Measurements from ENCODE around the gene PTPRN2. TPM values are rescaled to one million over a fixed set of nuclear protein-coding genes. Genes with fewer than 3 reads are reported as not detected.

The PTPRN2 gene
- polyA plus RNA-seq, 1 of the 3 experiments (the other 2 are of a cell fraction): 4.0 TPM

DNA sequence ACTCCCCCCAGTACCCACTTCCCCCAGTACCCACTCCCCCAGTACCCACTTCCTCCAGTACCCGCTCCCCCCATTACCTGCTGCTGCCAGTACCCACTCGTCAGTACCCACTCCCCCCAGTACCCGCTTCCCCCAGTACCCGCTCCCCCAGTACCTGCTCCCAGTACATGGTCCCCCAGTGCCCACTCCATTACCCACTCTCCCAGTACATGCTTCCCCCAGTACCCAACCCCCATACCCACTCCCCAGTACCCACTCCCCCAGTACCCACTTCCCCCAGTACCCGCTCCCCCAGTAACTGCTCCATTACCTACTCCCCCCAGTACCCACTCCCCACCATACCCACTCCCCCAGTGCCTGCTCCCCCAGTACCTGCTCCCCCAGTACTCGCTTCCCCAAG is 700.2 kb downstream of the PTPRN2 start:
- Histone ChIP-seq H2AFZ (ENCODE audit: low read depth) (no peak overlapping the region), H3K27ac (ENCODE audit: low read depth in 2 of 2, low read length in 1 of 2) (no peak overlapping the region), H3K9me2 (no peaks in the 10 kb centered on the region), H3K4me1 (ENCODE audit: control insufficient read depth in 1 of 2, insufficient read depth in 2 of 2, low read depth in 1 of 2, low read length in 1 of 2) (peaks cover 0 to 4% of the 10 kb centered on the region in 2 experiments; a peak in 1 of 4 replicates), H3K4me3 (ENCODE audit: low read depth in 2 of 2, low read length in 1 of 2) (no peak overlapping the region), H3K9me3 (no peaks in the 10 kb centered on the region), H4K20me1 (ENCODE audit: insufficient read depth) (no peaks in the 10 kb centered on the region), H3K27me3 (ENCODE audit: insufficient read depth) (no peaks in the 10 kb centered on the region), H3K36me3 (replicated peaks in 1 of 2; ENCODE audit: control insufficient read depth in 1 of 2, insufficient read depth in 2 of 2, low read length in 1 of 2) (no peaks in the 10 kb centered on the region), H3F3A (replicated peaks; ENCODE audit: insufficient read depth) (no peaks in the 10 kb centered on the region), H3K79me2 (ENCODE audit: insufficient read depth) (no peaks in the 10 kb centered on the region), H3K9ac (no peak overlapping the region), H3K4me2 (no peak overlapping the region)
- TF ChIP-seq RAD21 (IDR thresholded peaks at IDR 0.05; ENCODE audit: low read length): no peak
- no peak for TF ChIP-seq NRF1 (IDR thresholded peaks at IDR 0.05; ENCODE audit: low read depth, low read length)
- TF ChIP-seq RXRA (IDR thresholded peaks at IDR 0.05; ENCODE audit: borderline replicate concordance, low read depth): no peak
- TF ChIP-seq EP300 (IDR thresholded peaks at IDR 0.05; ENCODE audit: borderline replicate concordance in 1 of 2, low read depth in 1 of 2, low read length in 1 of 2): no peak
- POLR2A ChIA-PET: no interaction called here
- CTCF ChIA-PET: no interaction called here
- 75% methylated on average over 6 of the region's 6 CpGs for WGBS (ENCODE audit: low lambda C conversion rate)
- DNase-seq: no peak

DNA sequence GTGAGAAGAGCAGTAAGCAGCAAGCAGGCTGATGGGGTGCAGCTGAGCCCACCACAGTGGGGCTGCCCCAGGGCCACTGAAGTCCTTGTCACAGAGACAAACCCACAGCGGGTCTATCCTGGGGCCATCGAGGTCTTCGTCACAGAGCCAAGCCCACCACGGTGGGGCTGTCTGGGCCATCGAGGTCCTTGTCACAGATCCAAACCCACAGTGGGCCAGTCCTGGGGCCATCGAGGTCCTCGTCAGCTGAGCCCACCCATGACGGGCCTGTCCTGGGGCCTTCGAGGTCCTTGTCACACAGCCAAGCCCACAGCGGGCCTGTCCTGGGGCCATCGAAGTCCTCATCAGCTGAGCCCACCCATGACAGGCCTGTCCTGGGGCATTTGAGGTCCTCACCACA is 700.9 kb downstream of the PTPRN2 start:
- no peaks in the 10 kb centered on the region for H3K9me3 ChIP-seq
- H3F3A ChIP-seq (replicated peaks; ENCODE audit: insufficient read depth): no peaks in the 10 kb centered on the region
- no peak overlapping the region for H3K4me2 ChIP-seq
- no peak overlapping the region for H3K27ac ChIP-seq (ENCODE audit: low read depth in 2 of 2, low read length in 1 of 2)
- H3K9ac ChIP-seq: no peak overlapping the region
- DNase-seq: no peak
- no peak for TF ChIP-seq NRF1 (IDR thresholded peaks at IDR 0.05; ENCODE audit: low read depth, low read length)
- no peak overlapping the region for H3K4me3 ChIP-seq (ENCODE audit: low read depth in 2 of 2, low read length in 1 of 2)
- 53% methylated on average over 10 of the region's 11 CpGs for WGBS (ENCODE audit: low lambda C conversion rate)
- no peak overlapping the region for H2AFZ ChIP-seq (ENCODE audit: low read depth)
- no peaks in the 10 kb centered on the region for H4K20me1 ChIP-seq (ENCODE audit: insufficient read depth)
- H3K79me2 ChIP-seq (ENCODE audit: insufficient read depth): no peaks in the 10 kb centered on the region
- no peaks in the 10 kb centered on the region for H3K27me3 ChIP-seq (ENCODE audit: insufficient read depth)
- no peaks in the 10 kb centered on the region for H3K9me2 ChIP-seq
- no peaks in the 10 kb centered on the region for H3K36me3 ChIP-seq (replicated peaks in 1 of 2; ENCODE audit: control insufficient read depth in 1 of 2, insufficient read depth in 2 of 2, low read length in 1 of 2)
- CTCF ChIA-PET: no interaction called here
- H3K4me1 ChIP-seq (ENCODE audit: control insufficient read depth in 1 of 2, insufficient read depth in 2 of 2, low read depth in 1 of 2, low read length in 1 of 2): peaks cover 0 to 4% of the 10 kb centered on the region in 2 experiments; a peak in 1 of 4 replicates
- POLR2A ChIA-PET: no interaction called here

DNA sequence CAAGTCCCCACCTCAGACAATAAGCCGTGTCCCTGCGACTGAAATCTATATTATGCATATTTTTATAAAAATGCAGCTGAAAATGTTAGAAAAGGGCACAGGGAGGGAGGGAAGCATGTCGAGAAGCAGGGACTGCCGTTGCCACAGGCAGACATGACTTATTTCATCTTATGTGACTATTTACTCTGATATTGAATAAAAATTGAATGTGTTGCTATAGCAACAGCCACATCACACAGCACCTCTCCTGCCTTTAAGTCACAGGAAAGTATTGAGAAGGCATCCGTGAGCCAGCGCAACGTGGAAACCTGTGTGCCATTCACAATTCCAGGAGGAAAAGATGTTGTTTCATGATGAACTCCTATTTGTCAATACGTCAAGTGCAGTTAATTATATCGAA is 701.4 kb downstream of the PTPRN2 start:
- CTCF ChIA-PET: interaction anchor here (1.3 kb wide), 1 partner anchor 10 kb away, joined by 4 read pairs; no protein-coding TSS in a partner anchor
- no peak overlapping the region for H3K9ac ChIP-seq
- H2AFZ ChIP-seq (ENCODE audit: low read depth): no peak overlapping the region
- H3K36me3 ChIP-seq (replicated peaks in 1 of 2; ENCODE audit: control insufficient read depth in 1 of 2, insufficient read depth in 2 of 2, low read length in 1 of 2): no peaks in the 10 kb centered on the region
- POLR2A ChIA-PET: no interaction called here
- H3K27me3 ChIP-seq (ENCODE audit: insufficient read depth): no peaks in the 10 kb centered on the region
- H3K9me2 ChIP-seq: no peaks in the 10 kb centered on the region
- H3K4me3 ChIP-seq (ENCODE audit: low read depth in 2 of 2, low read length in 1 of 2): no peak overlapping the region
- 39% methylated on average over 9 of the region's 9 CpGs for WGBS (ENCODE audit: low lambda C conversion rate)
- no peaks in the 10 kb centered on the region for H4K20me1 ChIP-seq (ENCODE audit: insufficient read depth)
- no peak overlapping the region for H3K4me2 ChIP-seq
- H3K4me1 ChIP-seq (ENCODE audit: control insufficient read depth in 1 of 2, insufficient read depth in 2 of 2, low read depth in 1 of 2, low read length in 1 of 2): peaks cover 0 to 4% of the 10 kb centered on the region in 2 experiments; a peak in 1 of 4 replicates
- H3K9me3 ChIP-seq: no peaks in the 10 kb centered on the region
- TF ChIP-seq JUND (IDR thresholded peaks at IDR 0.05) (no peak), TAF1 (IDR thresholded peaks at IDR 0.05; ENCODE audit: borderline replicate concordance, low read depth, low read length) (no peak), GABPA (IDR thresholded peaks at IDR 0.05; ENCODE audit: low read depth) (no peak), EP300 (IDR thresholded peaks at IDR 0.05; ENCODE audit: borderline replicate concordance in 1 of 2, low read depth in 1 of 2, low read length in 1 of 2) (no peak), FOSL2 (IDR thresholded peaks at IDR 0.05; ENCODE audit: borderline replicate concordance, low read depth) (no peak)
- TF ChIP-seq, protein P1, sequence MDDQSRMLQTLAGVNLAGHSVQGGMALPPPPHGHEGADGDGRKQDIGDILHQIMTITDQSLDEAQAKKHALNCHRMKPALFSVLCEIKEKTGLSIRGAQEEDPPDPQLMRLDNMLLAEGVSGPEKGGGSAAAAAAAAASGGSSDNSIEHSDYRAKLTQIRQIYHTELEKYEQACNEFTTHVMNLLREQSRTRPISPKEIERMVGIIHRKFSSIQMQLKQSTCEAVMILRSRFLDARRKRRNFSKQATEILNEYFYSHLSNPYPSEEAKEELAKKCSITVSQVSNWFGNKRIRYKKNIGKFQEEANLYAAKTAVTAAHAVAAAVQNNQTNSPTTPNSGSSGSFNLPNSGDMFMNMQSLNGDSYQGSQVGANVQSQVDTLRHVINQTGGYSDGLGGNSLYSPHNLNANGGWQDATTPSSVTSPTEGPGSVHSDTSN (IDR thresholded peaks at IDR 0.05): no peak
- H3F3A ChIP-seq (replicated peaks; ENCODE audit: insufficient read depth): no peaks in the 10 kb centered on the region
- no peak overlapping the region for H3K27ac ChIP-seq (ENCODE audit: low read depth in 2 of 2, low read length in 1 of 2)
- DNase-seq: no peak
- H3K79me2 ChIP-seq (ENCODE audit: insufficient read depth): no peaks in the 10 kb centered on the region
